ENCODE measurements around the gene ENTHD1. TPM values are rescaled to one million over a fixed set of nuclear protein-coding genes. Genes with fewer than 3 reads are reported as not detected.
A peak's percentile ranks its signal among the peaks of the same experiment; 100 is the strongest.

The ENTHD1 gene
- total and polyA plus RNA-seq, 9 of the 15 experiments (the other 6 are each of a cell fraction or from before 2014, with no cell fraction given), result 0.13 to 0.98 (median 0.35) TPM

- H3K4me1 ChIP-seq (replicated peaks in 1 of 2; ENCODE audit: control insufficient read depth in 2 of 2, insufficient read depth in 2 of 2, low read length in 2 of 2), result peaks cover 0 to 19% of the 10 kb centered on the region in 2 experiments; a peak in 3 of 5 replicates
- in situ Hi-C loops (cut with MboI), result no loop called here
- no peaks in the 10 kb centered on the region for H3K9me3 ChIP-seq (replicated peaks; ENCODE audit: control insufficient read depth, insufficient read depth, low read depth, low read length)
- ATAC-seq, result no peak
- no peaks in the 10 kb centered on the region for H3K27me3 ChIP-seq (ENCODE audit: control insufficient read depth in 2 of 2, insufficient read depth in 2 of 2, low read length in 2 of 2)
- H2AFZ ChIP-seq (ENCODE audit: low read depth, low read length), result 0 out of 2 replicates have a peak overlapping the region, but pooled peaks have one; percentile 78
- peaks cover 86% of the 10 kb centered on the region; the same call in 2 of the 3 replicates for H3K79me2 ChIP-seq (ENCODE audit: control insufficient read depth, insufficient read depth, low read length)
- ChIA-PET POLR2A (interaction anchor here (1.0 to 1.1 kb wide), 2 partner anchors 9 to 49 kb away, joined by 3 read pairs; no protein-coding TSS in a partner anchor), CTCF (ENCODE audit: low intra/inter-chr PET ratio) (no interaction called here)
- 28% methylated on average over 4 of the region's 4 CpGs for WGBS (ENCODE audit: insufficient coverage, low coverage, missing lambda C conversion rate)
- no TSS peak for BruUV-seq (replicated peaks)
- intact Hi-C loops (cut with micrococcal nuclease), result no loop called here
- TF ChIP-seq HOMEZ (CRISPR knock-in tag; IDR thresholded peaks at IDR 0.05), result no peak
- TF ChIP-seq E2F5 (CRISPR knock-in tag; IDR thresholded peaks at IDR 0.05), result no peak
- TF ChIP-seq THRA (IDR thresholded peaks at IDR 0.05), result no peak
- TF ChIP-seq EP400 (IDR thresholded peaks at IDR 0.05), result no peak
- TF ChIP-seq ZNF436 (CRISPR knock-in tag; IDR thresholded peaks at IDR 0.05), result no peak
- TF ChIP-seq GABPB1 (CRISPR knock-in tag; IDR thresholded peaks at IDR 0.05), result no peak
- TF ChIP-seq POLR2B (IDR thresholded peaks at IDR 0.05; ENCODE audit: low read depth, partially characterized antibody), result no peak
- no peak for TF ChIP-seq NR2C2 (CRISPR knock-in tag; IDR thresholded peaks at IDR 0.05)
- no peak for TF ChIP-seq NR2C2 (tag; IDR thresholded peaks at IDR 0.05)
- TF ChIP-seq TCF7 (IDR thresholded peaks at IDR 0.05; ENCODE audit: borderline replicate concordance), result no peak
- no peak for TF ChIP-seq RAD51 (IDR thresholded peaks at IDR 0.05; ENCODE audit: borderline replicate concordance, low read depth)
- TF ChIP-seq MYC (IDR thresholded peaks at IDR 0.05; ENCODE audit: low read depth, low read length), result no peak
- TF ChIP-seq MYC (CRISPR knock-in tag; IDR thresholded peaks at IDR 0.05; ENCODE audit: borderline replicate concordance, low read depth), result no peak
- TF ChIP-seq ZNF76 (CRISPR knock-in tag; IDR thresholded peaks at IDR 0.05; ENCODE audit: borderline replicate concordance), result no peak
- no peak for TF ChIP-seq THAP12 (CRISPR knock-in tag; IDR thresholded peaks at IDR 0.05)
- no peak for TF ChIP-seq CEBPB (tag; IDR thresholded peaks at IDR 0.05)
- H3K4me2 ChIP-seq (ENCODE audit: insufficient read depth, low read length), result peak overlapping the region; percentile 48; the same call in 1 of the 2 replicates
- peak overlapping the region; percentile 73; the same call in 1 of the 3 replicates for H3K27ac ChIP-seq (ENCODE audit: extremely low read depth, low read depth, low read length)
- no peaks in the 10 kb centered on the region for H3K36me3 ChIP-seq (ENCODE audit: control insufficient read depth, insufficient read depth, low read length)
- H3K4me3 ChIP-seq, result no peak overlapping the region
- H3K9ac ChIP-seq (ENCODE audit: insufficient read depth in 1 of 2, low read depth in 2 of 2, low read length in 2 of 2), result no peak overlapping the region
- DNase-seq (ENCODE audit: extremely low read depth in 1 of 4, low spot score in 3 of 4), result no peak
- no peaks in the 10 kb centered on the region for H3K9me1 ChIP-seq (ENCODE audit: control insufficient read depth, insufficient read depth, low read length)
- no peak for FAIRE-seq
- H4K20me1 ChIP-seq (replicated peaks; ENCODE audit: control insufficient read depth, insufficient read depth, low read length), result no peaks in the 10 kb centered on the region
Observed at GRCh38 chr22:39904862-39905261, 11.3 kb upstream of the ENTHD1 start.

Data from K562 (cell line).